ENCODE data around the gene CALM1.
"Not testable (repeated sequence)": the region's sequence is repeated elsewhere in the genome, so short reads cannot be mapped to it uniquely, and the experiment has no call there.

CALM1 gene

GRCh38 chr14:90383731-90384542 is 12.9 kb upstream of the CALM1 start:
- peak; percentile 18 to 85 (median 44) for DNase-seq

GRCh38 chr14:90384543-90384911 is 12.3 kb upstream of the CALM1 start:
- DNase-seq, result peak in 1 of 5 donors; percentile 65

- no peak for DNase-seq
Observed at GRCh38 chr14:90386321-90386720, 10.5 kb upstream of the CALM1 start.

- no peak for DNase-seq
Observed at GRCh38 chr14:90387206-90387760, 9.5 kb upstream of the CALM1 start.

GRCh38 chr14:90388437-90388836 is 8.4 kb upstream of the CALM1 start:
- DNase-seq, result no peak

- no peak for DNase-seq
Observed at GRCh38 chr14:90388982-90389381, 7.8 kb upstream of the CALM1 start.

- no peak for DNase-seq
Observed at GRCh38 chr14:90393966-90394365, 2.9 kb upstream of the CALM1 start.

GRCh38 chr14:90394782-90395181 is 2.0 kb upstream of the CALM1 start:
- DNase-seq, result not testable (repeated sequence)

- peak; percentile 48 to 86 (median 59) for DNase-seq
Observed at GRCh38 chr14:90397425-90398314, 841 bp downstream of the CALM1 start.

GRCh38 chr14:90398315-90398839 is 1.5 kb downstream of the CALM1 start:
- DNase-seq, result peak; percentile 40 to 77 (median 58)

GRCh38 chr14:90398841-90399540 is 2.2 kb downstream of the CALM1 start:
- DNase-seq, result no peak

- peak; percentile 70 to 92 (median 81) for DNase-seq
Observed at GRCh38 chr14:90399541-90400444, 3.0 kb downstream of the CALM1 start.

GRCh38 chr14:90400904-90401561 is 4.2 kb downstream of the CALM1 start:
- DNase-seq, result no peak

GRCh38 chr14:90402016-90402415 is 5.2 kb downstream of the CALM1 start:
- DNase-seq, result peak in 1 of 5 donors; percentile 19

- DNase-seq, result no peak
Observed at GRCh38 chr14:90403065-90403464, 6.2 kb downstream of the CALM1 start.

GRCh38 chr14:90405101-90405500 is 8.3 kb downstream of the CALM1 start:
- DNase-seq, result no peak

- no peak for DNase-seq
Observed at GRCh38 chr14:90405755-90406154, 8.9 kb downstream of the CALM1 start.

GRCh38 chr14:90406384-90406798 is 9.6 kb downstream of the CALM1 start:
- no peak for DNase-seq

- no peak for DNase-seq
Observed at GRCh38 chr14:90407230-90407629, 10.4 kb downstream of the CALM1 start.

- DNase-seq, result no peak
Observed at GRCh38 chr14:90408713-90409112, 11.9 kb downstream of the CALM1 start.

- no peak for DNase-seq
Observed at GRCh38 chr14:90409209-90409730, 12.4 kb downstream of the CALM1 start.

Measured in T-helper 1 cell (primary cell).